T-helper 2 cell treated with Interferon-gamma antibody and Interleukin-4, amounts not matched to agents 100 ng/mL and 5 ng/mL, for 36 hours (primary cell): ENCODE results near the gene DEGS1. TPM values are rescaled to one million over a fixed set of nuclear protein-coding genes. Genes with fewer than 3 reads are reported as not detected.

Experiments
- intact Hi-C: fragments of 100-400 bp; cut with micrococcal nuclease; formaldehyde crosslinking; loops from one replicate; pipeline ENCODE4 v1.15.1; 2023
- total RNA-seq: library from RNA; stranded (reverse); gene quantifications from 2 replicates; pipeline ENCODE4 v1.2.3, GENCODE V29; 2022

DEGS1 gene
- total RNA-seq, result 66.1 and 70.9 TPM in 2 replicates

- intact Hi-C loops, result loop anchor here (1.0 to 10.0 kb wide), 12 partner anchors 13 to 1470 kb away; partner anchors contain the start of genes AIDA, BROX, CAPN2 and CNIH4
Observed at GRCh38 chr1:224182866-224183590, at the start of gene DEGS1. DEGS1 (plus strand) TSS chr1:224183240; CDS start chr1:224183337, 97 bp downstream.

GRCh38 chr1:224133741-224134299 lies 49.2 kb upstream of the DEGS1 start:
- intact Hi-C loops, result no loop called here

- intact Hi-C loops, result no loop called here
Observed at GRCh38 chr1:224137518-224137917, 45.5 kb upstream of the DEGS1 start.

GRCh38 chr1:224138198-224138597 lies 44.8 kb upstream of the DEGS1 start:
- intact Hi-C loops, result no loop called here

- intact Hi-C loops, result no loop called here
Observed at GRCh38 chr1:224141693-224142092, 41.3 kb upstream of the DEGS1 start.

- intact Hi-C loops, result no loop called here
Observed at GRCh38 chr1:224149709-224150108, 33.3 kb upstream of the DEGS1 start.

- intact Hi-C loops, result no loop called here
Observed at GRCh38 chr1:224151117-224151516, 31.9 kb upstream of the DEGS1 start.

- intact Hi-C loops, result no loop called here
Observed at GRCh38 chr1:224157316-224157715, 25.7 kb upstream of the DEGS1 start.

- intact Hi-C loops, result no loop called here
Observed at GRCh38 chr1:224159541-224159940, 23.5 kb upstream of the DEGS1 start.

- intact Hi-C loops, result no loop called here
Observed at GRCh38 chr1:224160171-224160682, 22.8 kb upstream of the DEGS1 start.

GRCh38 chr1:224162768-224163167 lies 20.3 kb upstream of the DEGS1 start:
- intact Hi-C loops, result no loop called here

GRCh38 chr1:224163311-224163710 lies 19.7 kb upstream of the DEGS1 start:
- intact Hi-C loops, result no loop called here

GRCh38 chr1:224168859-224169380 lies 14.1 kb upstream of the DEGS1 start:
- intact Hi-C loops, result no loop called here

- intact Hi-C loops, result loop anchor here (1.0 to 2.0 kb wide), 2 partner anchors 13 to 161 kb away; partner anchors contain the start of gene NVL
Observed at GRCh38 chr1:224169718-224170270, 13.2 kb upstream of the DEGS1 start.

- intact Hi-C loops, result loop anchor here (1.0 to 2.0 kb wide), 2 partner anchors 12 to 160 kb away; partner anchors contain the start of gene NVL
Observed at GRCh38 chr1:224170343-224170742, 12.7 kb upstream of the DEGS1 start.

- intact Hi-C loops, result loop anchor here (1.0 to 2.0 kb wide), 2 partner anchors 11 to 160 kb away; partner anchors contain the start of gene NVL
Observed at GRCh38 chr1:224170748-224171478, 12.1 kb upstream of the DEGS1 start.

GRCh38 chr1:224172229-224172628 lies 10.8 kb upstream of the DEGS1 start:
- intact Hi-C loops, result no loop called here

GRCh38 chr1:224173523-224173922 lies 9.5 kb upstream of the DEGS1 start:
- intact Hi-C loops, result no loop called here

GRCh38 chr1:224175617-224176016 lies 7.4 kb upstream of the DEGS1 start:
- intact Hi-C loops, result no loop called here

- intact Hi-C loops, result no loop called here
Observed at GRCh38 chr1:224177356-224177999, 5.6 kb upstream of the DEGS1 start.

GRCh38 chr1:224178894-224179293 lies 4.1 kb upstream of the DEGS1 start:
- intact Hi-C loops, result no loop called here
